ENCODE measurements around the gene ANGEL2. TPM values are rescaled to one million over a fixed set of nuclear protein-coding genes. Genes with fewer than 3 reads are reported as not detected.
"Not testable (repeated sequence)": the region's sequence is repeated elsewhere in the genome, so short reads cannot be mapped to it uniquely, and the experiment has no call there.

Gene ANGEL2
- total RNA-seq, 1 experiment from 2014 or later, result 34.8 TPM

DNA sequence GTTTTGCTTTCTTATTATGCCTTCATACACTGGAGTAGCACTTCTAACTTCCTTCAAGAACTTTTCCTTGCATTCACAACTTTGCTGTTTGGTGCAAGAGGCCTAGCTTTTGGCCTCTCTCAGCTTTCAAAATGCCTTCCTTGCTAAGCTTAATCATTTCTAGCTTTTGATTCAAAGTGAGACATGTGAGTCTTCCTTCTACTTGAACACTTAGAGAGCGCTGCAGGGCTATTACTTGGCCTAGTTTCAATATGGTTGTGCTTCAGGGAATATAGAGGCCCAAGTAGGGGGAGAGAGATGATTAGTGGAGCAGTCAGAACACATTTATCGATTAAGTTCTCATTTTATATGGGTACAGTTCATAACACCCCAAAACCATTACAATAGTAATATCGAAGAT, 12.4 kb downstream of the ANGEL2 start:
- TF ChIP-seq, protein P1, sequence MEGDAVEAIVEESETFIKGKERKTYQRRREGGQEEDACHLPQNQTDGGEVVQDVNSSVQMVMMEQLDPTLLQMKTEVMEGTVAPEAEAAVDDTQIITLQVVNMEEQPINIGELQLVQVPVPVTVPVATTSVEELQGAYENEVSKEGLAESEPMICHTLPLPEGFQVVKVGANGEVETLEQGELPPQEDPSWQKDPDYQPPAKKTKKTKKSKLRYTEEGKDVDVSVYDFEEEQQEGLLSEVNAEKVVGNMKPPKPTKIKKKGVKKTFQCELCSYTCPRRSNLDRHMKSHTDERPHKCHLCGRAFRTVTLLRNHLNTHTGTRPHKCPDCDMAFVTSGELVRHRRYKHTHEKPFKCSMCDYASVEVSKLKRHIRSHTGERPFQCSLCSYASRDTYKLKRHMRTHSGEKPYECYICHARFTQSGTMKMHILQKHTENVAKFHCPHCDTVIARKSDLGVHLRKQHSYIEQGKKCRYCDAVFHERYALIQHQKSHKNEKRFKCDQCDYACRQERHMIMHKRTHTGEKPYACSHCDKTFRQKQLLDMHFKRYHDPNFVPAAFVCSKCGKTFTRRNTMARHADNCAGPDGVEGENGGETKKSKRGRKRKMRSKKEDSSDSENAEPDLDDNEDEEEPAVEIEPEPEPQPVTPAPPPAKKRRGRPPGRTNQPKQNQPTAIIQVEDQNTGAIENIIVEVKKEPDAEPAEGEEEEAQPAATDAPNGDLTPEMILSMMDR (IDR thresholded peaks at IDR 0.05), result no peak
- TF ChIP-seq SIN3A (IDR thresholded peaks at IDR 0.05; ENCODE audit: borderline replicate concordance, insufficient read depth, low read depth, low read length) (no peak), POLR2AphosphoS5 (IDR thresholded peaks at IDR 0.05; ENCODE audit: low read depth, low read length) (no peak), TCF7L2 (IDR thresholded peaks at IDR 0.05; ENCODE audit: low read depth, low read length) (no peak)
- TF ChIP-seq, protein P2, sequence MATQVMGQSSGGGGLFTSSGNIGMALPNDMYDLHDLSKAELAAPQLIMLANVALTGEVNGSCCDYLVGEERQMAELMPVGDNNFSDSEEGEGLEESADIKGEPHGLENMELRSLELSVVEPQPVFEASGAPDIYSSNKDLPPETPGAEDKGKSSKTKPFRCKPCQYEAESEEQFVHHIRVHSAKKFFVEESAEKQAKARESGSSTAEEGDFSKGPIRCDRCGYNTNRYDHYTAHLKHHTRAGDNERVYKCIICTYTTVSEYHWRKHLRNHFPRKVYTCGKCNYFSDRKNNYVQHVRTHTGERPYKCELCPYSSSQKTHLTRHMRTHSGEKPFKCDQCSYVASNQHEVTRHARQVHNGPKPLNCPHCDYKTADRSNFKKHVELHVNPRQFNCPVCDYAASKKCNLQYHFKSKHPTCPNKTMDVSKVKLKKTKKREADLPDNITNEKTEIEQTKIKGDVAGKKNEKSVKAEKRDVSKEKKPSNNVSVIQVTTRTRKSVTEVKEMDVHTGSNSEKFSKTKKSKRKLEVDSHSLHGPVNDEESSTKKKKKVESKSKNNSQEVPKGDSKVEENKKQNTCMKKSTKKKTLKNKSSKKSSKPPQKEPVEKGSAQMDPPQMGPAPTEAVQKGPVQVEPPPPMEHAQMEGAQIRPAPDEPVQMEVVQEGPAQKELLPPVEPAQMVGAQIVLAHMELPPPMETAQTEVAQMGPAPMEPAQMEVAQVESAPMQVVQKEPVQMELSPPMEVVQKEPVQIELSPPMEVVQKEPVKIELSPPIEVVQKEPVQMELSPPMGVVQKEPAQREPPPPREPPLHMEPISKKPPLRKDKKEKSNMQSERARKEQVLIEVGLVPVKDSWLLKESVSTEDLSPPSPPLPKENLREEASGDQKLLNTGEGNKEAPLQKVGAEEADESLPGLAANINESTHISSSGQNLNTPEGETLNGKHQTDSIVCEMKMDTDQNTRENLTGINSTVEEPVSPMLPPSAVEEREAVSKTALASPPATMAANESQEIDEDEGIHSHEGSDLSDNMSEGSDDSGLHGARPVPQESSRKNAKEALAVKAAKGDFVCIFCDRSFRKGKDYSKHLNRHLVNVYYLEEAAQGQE (IDR thresholded peaks at IDR 0.05; ENCODE audit: insufficient read depth in 1 of 2, low read depth in 2 of 2, low read length in 1 of 2), result no peak
- H3K4me1 ChIP-seq (ENCODE audit: control insufficient read depth, insufficient read depth, low read length), result no peaks in the 10 kb centered on the region
- no peak overlapping the region for H3K4me3 ChIP-seq (ENCODE audit: low read depth in 2 of 2, low read length in 2 of 2)
- intact Hi-C loops (cut with micrococcal nuclease; ENCODE audit: unreplicated experiment), result no loop called here
- ChIA-PET POLR2A (no interaction called here), CTCF (no interaction called here)
- H3K27me3 ChIP-seq (ENCODE audit: control insufficient read depth, insufficient read depth, low read length), result no peaks in the 10 kb centered on the region
- no peaks in the 10 kb centered on the region for H3K9me3 ChIP-seq (ENCODE audit: control insufficient read depth, insufficient read depth, low read depth, low read length)
- no peak for ATAC-seq
- no peak for DNase-seq (ENCODE audit: low read depth, low spot score)
- no peak overlapping the region for H3K27ac ChIP-seq (ENCODE audit: low read length)
- in situ Hi-C loops (cut with HindIII; ENCODE audit: low pct_unique_long_range_greater_than_20kb, low sequenced_read_pairs), result no loop called here
- no TSS peak for BruUV-seq (replicated peaks)
- H3K36me3 ChIP-seq (ENCODE audit: control insufficient read depth, insufficient read depth, low read length), result peaks cover 6% of the 10 kb centered on the region; the same call in 1 of the 2 replicates

DNA sequence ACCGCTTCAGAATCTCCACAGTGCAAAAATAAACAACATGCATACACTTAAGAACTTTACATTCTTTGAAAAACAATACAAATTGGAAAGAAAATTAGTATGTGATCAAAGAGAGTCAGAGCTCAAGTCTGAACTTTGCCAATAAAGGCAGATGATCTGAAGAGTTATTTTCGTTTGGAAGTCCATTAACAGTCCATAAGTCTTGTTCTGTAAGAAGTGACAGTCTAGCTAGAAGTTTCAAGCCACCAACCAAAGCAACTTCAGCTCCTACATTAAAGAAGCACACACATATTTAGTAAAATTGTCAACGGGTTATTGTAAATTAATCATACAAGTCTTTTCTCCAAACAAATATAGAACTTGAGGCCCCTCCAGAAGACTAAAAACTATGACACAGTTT, 20.7 kb downstream of the ANGEL2 start:
- Histone ChIP-seq H3K9me3 (ENCODE audit: control insufficient read depth, insufficient read depth, low read depth, low read length) (no peaks in the 10 kb centered on the region), H3K4me1 (ENCODE audit: control insufficient read depth, insufficient read depth, low read length) (no peaks in the 10 kb centered on the region), H3K27ac (ENCODE audit: low read length) (no peak overlapping the region), H3K36me3 (ENCODE audit: control insufficient read depth, insufficient read depth, low read length) (peaks cover 4% of the 10 kb centered on the region; the same call in 1 of the 2 replicates), H3K27me3 (ENCODE audit: control insufficient read depth, insufficient read depth, low read length) (no peaks in the 10 kb centered on the region), H3K4me3 (ENCODE audit: low read depth in 2 of 2, low read length in 2 of 2) (no peak overlapping the region)
- ChIA-PET CTCF (interaction anchor here (0.6 to 1.6 kb wide), 3 partner anchors 147 to 1313 kb away, joined by 3 to 12 read pairs (median 4); no protein-coding TSS in a partner anchor), POLR2A (no interaction called here)
- TF ChIP-seq POLR2AphosphoS5 (IDR thresholded peaks at IDR 0.05; ENCODE audit: low read depth, low read length), result no peak
- TF ChIP-seq SIN3A (IDR thresholded peaks at IDR 0.05; ENCODE audit: borderline replicate concordance, insufficient read depth, low read depth, low read length), result no peak
- no peak for TF ChIP-seq TCF7L2 (IDR thresholded peaks at IDR 0.05; ENCODE audit: low read depth, low read length)
- TF ChIP-seq, protein P2 (IDR thresholded peaks at IDR 0.05; ENCODE audit: insufficient read depth in 1 of 2, low read depth in 2 of 2, low read length in 1 of 2), result no peak
- TF ChIP-seq, protein P1 (IDR thresholded peaks at IDR 0.05), result no peak
- DNase-seq (ENCODE audit: low read depth, low spot score) (no peak), ATAC-seq (no peak)
- in situ Hi-C loops (cut with HindIII; ENCODE audit: low pct_unique_long_range_greater_than_20kb, low sequenced_read_pairs) (no loop called here), intact Hi-C loops (cut with micrococcal nuclease; ENCODE audit: unreplicated experiment) (loop anchor here (5.0 to 10.0 kb wide), 2 partner anchors 100 to 178 kb away; no protein-coding TSS in a partner anchor)
- BruUV-seq (replicated peaks), result no TSS peak

DNA sequence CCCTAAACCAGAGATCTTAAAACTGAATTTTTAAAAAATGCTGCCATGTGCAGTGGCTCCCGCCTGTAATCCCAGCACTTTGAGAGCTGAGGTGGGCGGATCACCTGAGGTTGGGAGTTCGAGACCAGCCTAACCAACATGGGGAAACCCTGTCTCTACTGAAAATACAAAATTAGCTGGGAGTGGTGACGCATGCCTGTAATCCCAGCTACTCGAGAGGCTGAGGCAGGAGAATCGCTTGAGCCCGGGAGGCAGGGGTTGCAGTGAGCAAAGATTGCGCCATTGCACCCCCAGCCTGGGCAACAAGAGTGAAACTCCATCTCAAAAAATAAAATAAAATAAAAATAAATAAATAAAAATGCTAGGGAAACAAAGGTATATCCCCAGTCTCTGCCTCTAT, 21.7 kb downstream of the ANGEL2 start:
- H3K27me3 ChIP-seq (ENCODE audit: control insufficient read depth, insufficient read depth, low read length); H3K9me3 ChIP-seq (ENCODE audit: control insufficient read depth, insufficient read depth, low read depth, low read length); CTCF ChIA-PET; POLR2A ChIA-PET; H3K27ac ChIP-seq (ENCODE audit: low read length); H3K4me1 ChIP-seq (ENCODE audit: control insufficient read depth, insufficient read depth, low read length); DNase-seq (ENCODE audit: low read depth, low spot score); ATAC-seq; BruUV-seq (replicated peaks); in situ Hi-C loops (cut with HindIII; ENCODE audit: low pct_unique_long_range_greater_than_20kb, low sequenced_read_pairs); H3K4me3 ChIP-seq (ENCODE audit: low read depth in 2 of 2, low read length in 2 of 2); H3K36me3 ChIP-seq (ENCODE audit: control insufficient read depth, insufficient read depth, low read length): not testable (repeated sequence)
- intact Hi-C loops (cut with micrococcal nuclease; ENCODE audit: unreplicated experiment), result loop anchor here (10.0 kb wide), 1 partner anchor 99 kb away; no protein-coding TSS in a partner anchor

All from Panc1 (cell line).